ENCODE measurements around the gene VSIR.

The VSIR gene

DNA sequence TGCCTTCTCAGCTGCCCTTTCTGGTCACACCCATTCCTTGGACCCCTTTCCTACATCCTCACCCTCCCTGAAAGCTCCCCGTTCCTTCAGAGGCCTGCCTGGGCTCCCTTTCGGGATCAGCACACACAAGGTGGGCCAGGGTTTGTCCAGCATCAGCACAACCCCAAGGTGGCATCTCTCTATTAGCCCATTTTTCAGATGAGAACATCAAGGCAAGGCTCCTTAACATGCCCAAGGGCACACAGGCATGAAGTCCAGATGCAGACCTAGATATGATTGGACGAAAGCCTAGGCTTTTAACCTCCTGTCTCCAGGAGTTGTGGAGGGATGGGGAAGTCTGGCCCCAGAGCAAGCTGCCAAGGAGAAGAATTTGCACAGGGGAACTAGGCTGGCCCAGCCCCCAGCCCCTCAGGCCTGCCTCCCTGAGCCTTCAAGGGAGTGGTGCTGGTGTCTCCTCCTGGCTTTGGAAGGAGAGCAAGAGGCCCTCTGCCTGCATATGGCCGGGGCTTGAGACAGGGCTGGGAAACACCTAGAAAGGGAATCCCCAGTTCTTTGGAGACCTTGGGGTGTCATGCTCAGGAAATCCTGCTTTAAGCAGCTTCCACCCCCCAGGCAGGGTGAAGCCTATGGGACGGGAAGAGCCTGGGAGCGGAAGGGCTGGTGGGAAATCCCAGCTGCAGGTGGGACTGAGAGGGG, 9.0 kb upstream of the VSIR start:
- no peak for DNase-seq (ENCODE audit: low spot score)

DNA sequence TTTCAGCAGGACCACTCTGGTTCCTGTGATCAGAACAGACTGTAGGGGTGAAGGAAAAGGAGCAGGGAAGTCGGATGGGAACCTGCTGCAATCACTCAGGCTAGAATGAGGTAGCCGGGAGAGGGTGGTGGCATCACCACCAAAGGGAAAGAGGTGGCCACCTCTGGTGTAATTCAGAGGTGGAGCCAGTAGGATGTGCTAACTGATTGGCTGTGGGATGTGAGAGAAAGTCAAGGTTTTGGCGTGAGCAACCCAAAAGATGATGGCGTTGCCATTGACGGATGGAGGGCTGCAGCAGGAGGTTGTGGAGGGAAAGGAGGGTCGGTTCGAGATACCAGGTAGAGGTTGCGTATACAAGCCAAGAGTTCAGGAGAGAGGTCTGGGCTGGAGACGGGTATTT, 7.4 kb upstream of the VSIR start:
- no peak for DNase-seq (ENCODE audit: low spot score)

DNA sequence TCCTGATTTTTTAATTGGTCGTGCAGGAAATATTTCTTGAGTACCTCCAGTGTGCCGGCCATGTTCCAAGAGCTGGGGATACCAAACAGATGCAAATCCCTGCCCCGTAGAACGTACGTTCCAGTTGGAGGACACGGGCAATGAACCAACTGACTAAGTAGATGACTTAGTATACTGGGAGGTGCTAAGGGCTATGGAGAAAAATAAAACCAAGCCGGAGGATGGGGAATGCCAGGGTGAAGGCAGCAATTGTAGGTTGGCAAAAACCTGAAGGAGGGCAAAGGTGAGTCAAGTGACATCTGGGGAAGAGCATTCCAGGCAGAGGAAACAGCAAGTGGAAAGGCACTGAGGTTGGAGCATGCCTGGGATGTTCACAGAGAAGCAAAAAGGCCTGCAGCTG, 6.8 kb upstream of the VSIR start:
- no peak for DNase-seq (ENCODE audit: low spot score)

DNA sequence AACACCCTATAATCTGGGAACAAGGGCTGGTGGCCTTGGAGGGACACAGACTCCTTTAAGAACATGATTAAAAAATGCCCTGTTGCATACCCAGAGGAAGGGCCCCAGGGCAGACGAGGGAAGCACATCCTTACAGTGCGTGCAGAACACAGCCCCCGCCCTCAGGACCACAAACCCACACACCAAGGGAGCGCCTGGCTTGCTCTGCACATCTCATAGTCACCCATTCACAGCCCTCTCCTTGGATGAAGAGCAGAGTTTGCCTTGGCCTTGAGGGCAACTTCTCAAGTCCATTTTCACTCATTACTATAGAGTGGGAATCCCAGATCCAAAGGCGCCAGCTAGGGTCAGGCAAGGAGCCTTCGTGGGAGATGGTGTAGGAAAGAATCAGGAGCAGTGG, 6.3 kb upstream of the VSIR start:
- no peak for DNase-seq (ENCODE audit: low spot score)

DNA sequence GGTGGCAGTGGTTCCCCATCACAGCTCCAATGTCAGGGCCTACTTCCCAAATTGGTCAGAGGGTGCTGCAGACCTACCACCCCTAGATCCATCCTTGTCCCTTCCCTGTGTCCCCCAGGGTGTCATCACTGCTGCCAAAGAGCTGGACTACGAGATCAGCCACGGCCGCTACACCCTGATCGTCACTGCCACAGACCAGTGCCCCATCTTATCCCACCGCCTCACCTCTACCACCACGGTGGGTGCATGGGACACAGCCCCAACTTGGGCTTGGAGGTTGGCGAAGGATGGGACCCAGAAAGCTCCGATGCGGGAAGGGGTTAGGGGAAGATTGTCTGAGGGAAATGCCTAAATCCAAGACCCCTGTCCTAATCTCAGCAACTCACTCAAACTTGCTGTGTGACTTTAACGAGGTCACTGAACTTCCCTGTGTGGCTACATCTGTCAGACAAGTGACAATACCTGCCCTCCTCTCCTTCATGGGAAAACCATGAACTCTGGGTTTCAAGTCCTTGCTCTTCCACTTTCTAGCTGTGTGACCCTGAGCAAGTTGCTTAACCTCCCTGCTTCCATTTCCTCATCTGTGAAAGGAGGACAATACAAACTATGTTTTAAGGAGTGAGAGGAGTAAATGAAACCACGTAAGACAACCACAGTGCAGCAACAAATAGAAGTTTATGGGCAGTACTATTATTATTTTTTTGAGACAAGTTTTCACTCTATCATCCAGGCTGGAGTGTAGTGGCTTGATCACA, 4.9 kb upstream of the VSIR start:
- DNase-seq (ENCODE audit: low spot score): no peak

DNA sequence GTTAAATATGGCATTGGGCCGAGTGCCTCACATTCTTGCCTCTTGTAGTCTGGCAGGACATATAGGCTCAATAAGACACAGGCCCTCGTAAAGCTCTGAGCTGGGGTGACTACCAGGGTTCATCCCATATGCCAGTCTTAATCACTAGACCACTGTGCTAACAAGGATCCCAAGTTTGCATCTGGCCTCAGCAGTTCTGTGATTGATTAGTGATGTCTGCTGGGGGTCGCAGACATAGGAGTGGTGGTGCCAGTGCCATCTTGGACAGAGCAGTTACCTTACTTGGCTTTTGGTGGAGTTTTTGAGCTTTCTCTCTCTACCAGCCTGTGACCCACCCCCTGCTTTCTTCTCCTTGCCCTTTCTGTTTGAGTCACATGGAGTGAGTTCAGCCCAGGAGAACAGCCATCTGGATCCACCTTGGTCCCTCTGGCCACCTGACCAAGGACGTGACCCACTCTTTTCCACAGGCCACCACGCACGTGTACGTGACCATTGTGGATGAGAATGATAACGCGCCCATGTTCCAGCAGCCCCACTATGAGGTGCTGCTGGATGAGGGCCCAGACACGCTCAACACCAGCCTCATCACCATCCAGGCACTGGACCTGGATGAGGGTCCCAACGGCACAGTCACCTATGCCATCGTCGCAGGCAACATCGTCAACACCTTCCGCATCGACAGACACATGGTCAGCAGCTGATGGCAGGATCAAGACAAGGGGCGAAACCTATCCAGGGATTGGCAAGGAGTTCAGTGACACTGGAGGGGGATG, 4.1 kb upstream of the VSIR start:
- no peak for DNase-seq (ENCODE audit: low spot score)

DNA sequence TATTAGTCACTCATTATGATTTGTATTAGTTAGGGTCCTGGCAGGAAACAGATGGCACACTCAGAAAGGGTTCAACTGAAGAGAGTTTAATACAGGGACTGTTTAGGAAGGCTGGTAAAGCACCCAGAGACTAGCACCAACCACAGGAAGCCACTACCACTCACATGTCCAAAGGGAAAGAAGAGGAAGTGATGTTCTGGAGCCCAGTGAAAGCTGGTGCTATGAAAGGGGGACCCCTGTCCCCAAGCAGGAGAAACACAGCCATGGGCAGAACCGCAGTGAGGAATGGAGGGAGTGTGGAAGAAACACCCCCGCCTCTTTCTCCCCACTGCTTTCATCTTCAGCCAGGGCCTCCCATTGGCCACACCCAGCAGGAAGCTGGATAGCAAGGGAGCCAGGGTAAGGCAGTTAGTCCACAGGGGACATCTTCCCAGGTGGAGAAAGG, 3.2 kb upstream of the VSIR start:
- DNase-seq (ENCODE audit: low spot score): no peak

DNA sequence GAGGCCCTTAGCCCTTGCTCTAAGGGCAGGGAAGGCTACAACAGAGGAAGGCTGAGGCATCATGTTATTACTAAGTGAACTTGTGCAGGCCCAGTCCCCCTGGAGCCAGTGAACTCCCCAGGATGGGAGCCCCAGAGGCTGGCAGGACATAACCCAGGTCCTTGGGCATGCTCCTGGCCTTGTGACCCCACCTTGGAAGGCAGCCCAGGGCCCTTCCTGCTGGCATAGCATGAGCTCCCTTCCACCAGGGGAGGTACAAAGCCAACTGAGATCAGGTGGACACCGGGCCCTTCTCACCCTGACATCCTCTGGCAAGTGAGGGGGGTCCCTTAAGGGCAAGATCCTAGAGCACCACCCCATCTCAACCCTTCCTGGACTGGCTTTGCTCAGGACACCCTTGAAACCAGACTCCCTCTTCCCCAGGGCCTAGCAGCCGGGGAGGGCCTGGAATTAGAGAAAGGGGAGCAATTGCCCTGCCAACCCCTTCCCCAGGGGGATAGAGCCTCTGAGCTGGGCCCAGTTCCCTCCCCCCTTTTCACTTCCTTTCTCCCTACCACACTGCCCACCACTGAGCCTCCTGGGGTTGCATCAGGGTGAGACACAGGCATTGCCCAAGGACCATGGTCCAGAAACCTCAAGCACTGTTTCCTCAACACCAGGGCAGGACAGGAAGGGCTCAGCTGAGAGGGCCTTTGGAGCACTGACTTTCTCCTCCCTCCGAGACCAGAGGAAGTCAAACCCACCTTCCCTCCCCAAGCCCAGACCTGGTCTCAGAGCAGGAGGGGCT, 1.8 kb upstream of the VSIR start:
- no peak for DNase-seq (ENCODE audit: low spot score)

DNA sequence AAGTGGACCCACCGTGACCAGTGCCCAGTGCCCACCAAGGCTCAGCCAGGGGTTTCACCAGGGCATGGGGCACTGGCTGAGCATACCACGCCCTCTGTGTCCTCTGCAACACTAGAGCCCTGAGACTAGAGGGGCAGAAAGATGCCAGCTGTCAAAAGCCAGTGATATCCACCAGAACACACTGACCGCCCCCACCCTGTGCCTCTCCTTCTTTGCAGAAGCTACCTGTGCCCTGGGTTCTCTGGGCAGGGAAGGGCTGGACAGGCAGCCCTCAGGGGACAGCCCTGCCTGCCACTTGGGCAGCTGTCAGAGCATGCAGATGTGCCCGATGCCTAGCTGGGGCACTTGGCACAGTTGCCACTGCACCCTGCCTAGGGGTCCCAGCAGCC, 494 bp downstream of the VSIR start:
- DNase-seq (ENCODE audit: low spot score): no peak

DNA sequence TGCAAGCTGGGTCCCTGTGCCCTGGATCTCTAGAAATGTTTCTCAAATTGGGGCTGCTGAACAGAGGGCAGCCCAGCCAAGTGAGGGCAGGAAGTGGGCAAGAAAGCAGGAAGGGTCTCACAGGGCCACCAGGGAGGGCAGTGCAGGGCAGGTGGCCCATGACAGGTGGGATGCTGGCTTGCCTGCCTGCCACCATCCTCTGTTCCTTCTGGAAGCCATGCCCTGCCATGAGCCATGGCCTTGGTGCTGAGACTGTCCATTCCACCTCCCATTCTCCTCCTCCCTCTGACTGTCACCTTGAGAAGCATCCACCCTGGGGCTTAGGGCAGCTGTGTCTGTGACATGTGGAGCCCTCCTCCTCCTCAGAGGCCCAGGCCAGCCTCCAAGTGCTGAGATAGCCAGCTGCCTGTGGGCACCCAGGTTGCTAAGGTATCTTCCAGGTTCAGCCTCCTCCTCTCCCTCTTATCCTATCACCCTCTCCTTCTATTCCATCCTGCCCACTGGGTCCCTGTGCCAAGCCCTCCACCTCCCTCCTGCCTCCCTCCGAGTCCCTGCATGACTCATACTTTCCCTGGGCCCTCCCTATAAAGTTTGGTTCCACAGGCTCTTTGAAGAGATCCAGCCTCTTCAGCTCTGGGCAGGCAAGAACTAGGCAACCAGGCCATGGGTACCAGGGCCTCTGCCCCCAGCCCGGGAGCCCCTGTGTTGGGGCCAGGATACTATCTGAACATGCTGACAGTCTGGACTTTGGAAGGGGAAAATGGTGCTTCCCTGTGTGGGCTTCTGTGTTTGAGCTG, 1.3 kb downstream of the VSIR start:
- DNase-seq (ENCODE audit: low spot score): peak; percentile 40

DNA sequence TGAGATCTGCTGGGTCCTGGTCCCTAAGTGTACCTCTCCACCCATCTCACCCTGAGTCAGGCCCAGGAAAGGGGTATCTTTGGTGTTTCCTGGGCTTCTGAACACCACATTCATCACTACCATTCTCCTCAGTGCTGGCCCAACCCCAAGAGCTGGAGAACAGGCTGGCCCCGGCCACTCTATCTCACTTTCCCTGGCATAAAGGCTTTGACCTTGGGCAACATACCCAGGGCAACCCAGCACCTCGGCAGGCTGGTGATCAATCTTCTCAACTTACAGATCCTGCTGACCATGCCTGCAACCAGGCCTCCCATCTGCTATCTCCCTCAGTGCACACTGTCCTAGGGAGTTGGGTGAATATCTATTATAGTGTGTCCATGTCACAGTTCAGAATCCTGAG, 2.1 kb downstream of the VSIR start:
- no peak for DNase-seq (ENCODE audit: low spot score)

DNA sequence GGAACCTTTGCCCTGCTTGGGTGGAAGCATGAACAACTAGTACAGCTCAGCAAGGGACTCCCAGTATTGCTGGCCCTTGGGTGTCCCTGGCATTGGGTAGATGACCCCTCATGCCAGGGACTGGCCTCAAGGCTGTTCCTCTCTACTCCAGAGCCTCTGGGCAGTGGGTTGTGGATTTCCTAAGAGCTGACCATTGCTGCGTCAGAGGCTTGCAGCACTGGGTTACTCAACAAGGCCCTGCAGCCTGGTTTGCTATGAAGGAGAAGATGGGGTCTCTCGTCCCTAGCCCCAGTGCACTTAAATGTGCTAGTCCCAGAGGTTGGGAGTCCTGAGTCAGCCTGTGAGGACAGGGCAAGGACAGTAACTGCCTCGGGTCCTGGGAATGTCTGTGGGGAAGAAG, 2.5 kb downstream of the VSIR start:
- DNase-seq (ENCODE audit: low spot score): no peak

DNA sequence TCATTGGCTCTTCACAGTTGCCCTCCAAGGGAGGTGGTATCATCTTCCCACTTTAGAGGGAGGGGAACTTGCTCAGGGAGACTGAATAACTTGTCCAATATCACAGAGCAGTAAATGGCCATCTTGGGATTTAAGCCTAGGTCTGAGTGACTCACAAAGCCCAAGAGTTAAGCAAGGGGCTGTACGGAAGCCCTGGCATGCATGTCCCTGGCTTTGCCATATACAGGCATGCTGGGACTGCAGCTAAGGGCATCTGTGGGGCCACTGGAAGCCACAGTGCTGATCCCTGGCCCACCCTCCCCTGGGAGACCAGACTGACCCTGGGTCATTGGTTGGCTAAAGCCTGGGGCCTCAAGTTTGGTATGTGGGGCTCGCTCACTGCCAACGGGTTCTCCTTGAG, 3.1 kb downstream of the VSIR start:
- no peak for DNase-seq (ENCODE audit: low spot score)

DNA sequence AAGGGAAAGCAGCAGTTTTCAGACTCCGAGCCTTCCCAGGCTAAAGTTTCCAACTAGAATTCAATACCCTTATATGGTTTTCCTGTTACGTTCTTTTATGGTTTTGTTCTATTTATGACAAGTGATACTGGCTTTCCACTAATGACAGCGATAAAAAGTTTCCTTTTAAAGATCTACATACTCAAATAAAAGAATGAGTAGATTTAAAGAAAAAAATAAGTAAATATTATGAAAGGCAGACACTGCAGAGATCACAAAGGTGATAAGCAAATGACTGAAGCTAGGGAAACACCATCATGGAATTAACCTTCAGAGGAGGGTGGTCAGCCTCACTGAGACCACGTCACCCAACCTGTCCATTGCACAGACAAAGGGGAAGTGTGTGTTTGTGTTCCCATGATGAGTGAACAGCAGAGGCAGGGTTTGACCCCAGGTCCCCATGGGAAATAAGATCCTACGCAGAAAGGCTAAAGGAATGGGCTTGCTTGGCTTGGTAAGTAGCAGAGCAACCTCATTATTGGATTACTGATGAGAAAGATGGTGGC, 4.0 kb downstream of the VSIR start:
- DNase-seq (ENCODE audit: low spot score): peak; percentile 40

DNA sequence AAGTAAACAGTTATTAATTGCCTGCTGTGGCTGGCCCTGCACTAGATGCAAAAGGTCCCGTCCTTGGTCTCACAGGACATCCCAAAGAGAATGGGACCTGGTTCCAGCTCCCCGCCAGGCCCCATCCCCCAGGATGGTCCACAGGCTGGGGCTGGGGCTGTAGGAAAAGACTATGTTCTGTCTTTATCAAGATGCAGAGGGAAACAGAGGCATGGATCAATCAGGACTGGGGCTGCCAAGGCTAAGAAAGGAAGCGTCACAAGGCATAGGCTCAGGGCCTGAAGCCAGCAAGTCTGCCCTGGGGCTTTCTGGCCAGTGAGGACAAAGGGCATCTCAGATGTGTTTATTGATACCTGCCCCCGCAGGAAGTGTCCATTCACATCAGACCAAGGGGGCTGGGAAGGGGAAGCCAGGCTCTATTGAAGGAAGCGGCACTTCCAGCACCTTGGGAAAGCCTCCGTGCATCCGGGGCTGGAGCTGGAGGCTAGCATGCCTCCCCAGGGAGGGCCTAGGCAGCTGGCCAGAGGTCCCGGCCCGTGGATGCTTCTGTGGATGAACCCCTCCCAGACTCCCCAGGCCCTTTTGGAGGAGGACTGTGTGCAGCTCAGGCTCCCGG, 5.8 kb downstream of the VSIR start:
- no peak for DNase-seq (ENCODE audit: low spot score)

DNA sequence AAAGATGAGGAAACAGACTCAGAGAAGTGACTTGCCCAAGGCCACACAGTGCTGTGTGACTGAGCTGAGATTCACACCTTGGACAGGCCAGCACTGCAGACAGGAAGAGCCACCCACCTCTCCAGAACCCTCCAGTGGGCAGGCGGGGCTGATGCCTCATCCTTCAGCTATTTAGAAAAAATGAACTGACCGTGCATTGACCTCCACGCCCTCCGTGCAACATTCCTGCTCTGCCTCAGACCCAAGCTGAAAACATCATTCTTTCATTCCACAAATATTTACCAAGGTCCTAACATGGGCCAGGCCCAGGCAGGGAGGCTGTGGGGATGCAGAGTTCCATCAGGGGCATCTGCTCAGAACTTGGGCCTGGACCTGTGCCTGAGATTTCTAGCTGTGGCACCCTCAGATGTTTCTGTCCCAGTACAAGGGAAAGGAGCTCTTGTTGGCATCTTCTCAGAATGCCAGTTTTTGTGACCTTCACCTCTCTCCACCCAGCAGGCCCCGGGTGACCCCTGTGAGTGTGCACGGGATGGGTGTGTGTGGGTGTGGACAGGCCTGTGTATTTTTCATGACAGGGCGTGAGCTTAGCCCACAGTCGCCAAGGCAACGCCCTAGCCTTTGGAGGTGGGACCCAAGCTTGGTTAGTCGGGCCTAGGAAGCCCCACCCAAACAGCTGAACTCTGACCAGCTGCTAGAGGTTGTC, 6.5 kb downstream of the VSIR start:
- peak; percentile 66 for DNase-seq (ENCODE audit: low spot score)

DNA sequence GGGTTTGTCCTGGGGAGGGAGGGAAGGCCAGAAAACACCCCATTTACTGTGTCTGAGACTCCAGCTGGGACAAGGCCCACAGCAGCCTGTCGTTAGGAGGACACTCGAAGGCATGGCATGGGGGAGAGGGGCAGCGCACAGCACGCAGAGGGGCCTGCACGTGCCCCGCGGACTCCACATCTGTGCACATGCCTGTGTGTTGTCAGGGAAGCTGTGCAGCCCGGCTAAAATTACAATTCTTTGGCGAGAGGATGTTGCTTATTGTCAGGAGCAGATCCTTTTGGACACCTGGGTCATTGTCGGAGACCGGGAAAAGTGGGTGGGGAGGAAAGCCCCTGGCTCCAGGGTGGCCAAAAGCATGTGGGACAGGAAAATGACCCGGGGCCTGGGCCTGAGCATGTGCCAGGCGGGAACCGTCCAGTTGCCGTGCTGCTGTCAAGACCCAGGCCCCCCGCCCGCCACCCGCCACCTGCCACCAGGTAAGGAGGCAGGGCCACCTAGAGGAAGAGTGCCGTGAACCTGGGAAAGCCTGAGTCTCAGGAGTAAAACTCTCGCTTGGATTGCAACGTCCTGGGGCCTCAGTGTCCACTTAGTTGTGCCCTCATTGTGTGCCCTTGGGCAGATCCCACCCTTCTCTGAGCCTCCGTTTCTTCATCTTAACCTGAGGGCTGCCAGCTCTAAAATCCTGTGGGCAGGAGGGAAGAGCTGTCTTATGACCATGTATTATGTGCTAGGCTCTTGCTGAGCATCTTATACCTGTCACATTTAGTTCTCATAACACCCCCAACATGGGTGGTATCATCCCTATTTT, 7.2 kb downstream of the VSIR start:
- DNase-seq (ENCODE audit: low spot score): no peak

DNA sequence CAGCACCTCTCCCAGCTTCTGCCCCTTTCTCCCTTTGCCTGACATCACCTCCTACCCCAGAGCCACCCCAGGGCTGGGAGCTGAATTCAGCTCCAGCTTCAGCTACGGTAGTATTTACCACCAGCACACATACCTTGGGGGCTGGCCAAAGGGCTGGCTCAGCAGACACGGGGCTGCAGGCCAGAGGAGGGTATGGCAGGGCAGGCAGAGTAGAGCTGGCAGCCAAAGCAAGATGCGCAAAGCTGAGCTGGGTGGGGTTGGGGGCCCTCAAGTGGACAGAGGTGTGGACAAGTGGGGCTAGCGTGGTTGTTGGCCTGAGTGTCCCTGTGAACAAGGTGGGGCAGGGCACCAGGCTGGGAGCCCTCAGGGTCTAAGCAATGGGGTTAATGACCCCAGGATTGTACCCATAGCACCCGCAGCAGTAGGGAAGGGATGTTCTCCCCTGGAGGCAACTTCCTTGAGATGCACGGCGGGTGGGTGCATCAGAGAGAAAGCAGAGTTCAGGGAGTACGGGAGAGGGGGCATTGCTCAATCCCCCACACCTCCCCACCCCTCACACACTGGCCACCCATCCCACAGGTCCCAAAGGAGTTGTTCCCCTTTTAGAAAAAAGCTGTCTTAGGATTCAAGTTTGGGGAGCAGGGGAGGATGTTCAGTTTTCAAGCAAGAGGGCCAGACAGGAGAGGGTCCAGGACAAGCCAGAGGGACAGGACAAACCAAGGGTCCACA, 8.0 kb downstream of the VSIR start:
- DNase-seq (ENCODE audit: low spot score): no peak

Measured in CD4-positive, alpha-beta T cell treated with Interleukin-2 at 100 ng/mL for 4 hours (primary cell).